Right lobe of liver (tissue), 6 donors: ENCODE measurements around the gene AKR1D1. TPM values are rescaled to one million over a fixed set of nuclear protein-coding genes. Genes with fewer than 3 reads are reported as not detected.
"Not testable (repeated sequence)": the region's sequence is repeated elsewhere in the genome, so short reads cannot be mapped to it uniquely, and the experiment has no call there.

Experiments
- ATAC-seq, 4 donors: fragments of 200-7000 bp; cut with Tn5 transposase; one replicate each; pipeline ENCODE4 v1.9.1; 2020; ENCODE audit warnings: mild to moderate bottlenecking in 4 of 4, moderate library complexity in 4 of 4
- DNase-seq, 3 donors: peaks; one replicate each; pipeline ENCODE4 v3.0.0-alpha.2; 2020
- H3K27ac ChIP-seq, 3 donors: fragments of 200-600 bp; one replicate each; pipeline ENCODE4 v1.8.0; 2022
- H3K27me3 ChIP-seq, 2 donors: fragments of 200-600 bp; one replicate each; pipeline ENCODE4 v1.8.0; 2022
- H3K36me3 ChIP-seq, 4 donors: fragments of 200-600 bp; sonication (generic) in 1 of 4; one replicate each; pipeline versions ENCODE4 v1.5.1 to v1.8.0; 2017 to 2022; ENCODE audit warnings: control low read depth in 1 of 4
- H3K4me1 ChIP-seq, 4 donors: fragments of 200-600 bp; sonication (generic) in 1 of 4; one replicate each; pipeline versions ENCODE4 v1.5.1 to v1.8.0; 2017 to 2022; ENCODE audit warnings: control low read depth in 1 of 4
- H3K4me3 ChIP-seq, 3 donors: fragments of 200-600 bp; one replicate each; pipeline ENCODE4 v1.8.0; 2022
- H3K9me3 ChIP-seq, 4 donors: fragments of 200-600 bp; sonication (generic) in 1 of 4; one replicate each; pipeline versions ENCODE4 v1.5.1 to v1.8.0; 2017 to 2022; ENCODE audit warnings: control low read depth in 1 of 4
- POLR2A ChIP-seq: fragments of 450-650 bp; IDR thresholded peaks from one replicate; pipeline ENCODE4 v1.6.1; 2017; ENCODE audit warnings: antibody characterized with exemption, mild to moderate bottlenecking
- WGBS: methylation state at CpG from one replicate; pipeline ENCODE4 v1.1.6; 2018; ENCODE audit warnings: low coverage, low lambda C conversion rate; ENCODE audit not compliant: insufficient coverage; ENCODE audit errors: missing lambda C conversion rate; 5-methylcytosine and 5-hydroxymethylcytosine counted together
- intact Hi-C, 2 donors: fragments of 100-400 bp; cut with DNase I; formaldehyde crosslinking; loops; one replicate each; pipeline versions ENCODE4 v1.11.2 to v1.14.1; 2022
- total RNA-seq, 6 experiments: library from RNA; depleted of rRNA in 2 of 6; stranded (reverse); fragments of >200 nt in 2 of 6; fragmentation: NEBNext Ultra II Directional in 3 of 6; extraction: Animal tissue kit (Norgen Biotek cat#: 25700) in 3 of 6; gene quantifications; one replicate each; pipeline versions ENCODE4 v1.1.0 to v1.2.4, GENCODE V29; 2016 to 2023
- TF ChIP-seq, protein P1 (sequence below), 4 donors: fragments of 200-600 bp in 3 of 4; fragments of 450-650 bp in 1 of 4; IDR thresholded peaks; one replicate each; pipeline versions ENCODE4 v1.5.1 to v1.8.0; 2016 to 2022; ENCODE audit warnings: antibody characterized with exemption in 4 of 4, mild to moderate bottlenecking in 2 of 4
- donor health status: DM: no; HTN: yes; CAD: no.
- donor health status: DM: no; HTN: no; CAD: no.
- donor health status: DM: no; HTN: no; CAD: no.
- donor health status: DM: no; HTN: yes; CAD: no.
- donor health status: DM: no; HTN: yes; CAD: no.

Gene AKR1D1
- total RNA-seq, 6 experiments from 2014 or later = 43.8 to 332 (median 93.6) TPM

GRCh38 chr7:138044897-138045296 lies 31.4 kb upstream of the AKR1D1 start:
- no peak overlapping the region for H3K27ac ChIP-seq
- DNase-seq (no peak), ATAC-seq (no peak)
- intact Hi-C loops = no loop called here
- H3K4me1 ChIP-seq = peaks cover 0 to 16% (median 5%) of the 10 kb centered on the region in 4 donors
- 92% methylated on average over 2 of the region's 2 CpGs for WGBS
- H3K27me3 ChIP-seq = no peaks in the 10 kb centered on the region
- H3K9me3 ChIP-seq = no peaks in the 10 kb centered on the region
- no peak overlapping the region for H3K4me3 ChIP-seq
- H3K36me3 ChIP-seq = no peaks in the 10 kb centered on the region
- TF ChIP-seq, protein P1, sequence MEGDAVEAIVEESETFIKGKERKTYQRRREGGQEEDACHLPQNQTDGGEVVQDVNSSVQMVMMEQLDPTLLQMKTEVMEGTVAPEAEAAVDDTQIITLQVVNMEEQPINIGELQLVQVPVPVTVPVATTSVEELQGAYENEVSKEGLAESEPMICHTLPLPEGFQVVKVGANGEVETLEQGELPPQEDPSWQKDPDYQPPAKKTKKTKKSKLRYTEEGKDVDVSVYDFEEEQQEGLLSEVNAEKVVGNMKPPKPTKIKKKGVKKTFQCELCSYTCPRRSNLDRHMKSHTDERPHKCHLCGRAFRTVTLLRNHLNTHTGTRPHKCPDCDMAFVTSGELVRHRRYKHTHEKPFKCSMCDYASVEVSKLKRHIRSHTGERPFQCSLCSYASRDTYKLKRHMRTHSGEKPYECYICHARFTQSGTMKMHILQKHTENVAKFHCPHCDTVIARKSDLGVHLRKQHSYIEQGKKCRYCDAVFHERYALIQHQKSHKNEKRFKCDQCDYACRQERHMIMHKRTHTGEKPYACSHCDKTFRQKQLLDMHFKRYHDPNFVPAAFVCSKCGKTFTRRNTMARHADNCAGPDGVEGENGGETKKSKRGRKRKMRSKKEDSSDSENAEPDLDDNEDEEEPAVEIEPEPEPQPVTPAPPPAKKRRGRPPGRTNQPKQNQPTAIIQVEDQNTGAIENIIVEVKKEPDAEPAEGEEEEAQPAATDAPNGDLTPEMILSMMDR (IDR thresholded peaks at IDR 0.05) = no peak
- TF ChIP-seq POLR2A = no peak

- ATAC-seq (peak; percentile 25 to 44 (median 38)), DNase-seq (no peak)
- no peaks in the 10 kb centered on the region for H3K36me3 ChIP-seq
- no peaks in the 10 kb centered on the region for H3K27me3 ChIP-seq
- peaks cover 0 to 20% (median 5%) of the 10 kb centered on the region in 4 donors for H3K4me1 ChIP-seq
- no peak overlapping the region for H3K4me3 ChIP-seq
- H3K9me3 ChIP-seq = no peaks in the 10 kb centered on the region
- intact Hi-C loops = no loop called here
- peak overlapping the region in 2 of 3 donors; percentile 56 to 57 for H3K27ac ChIP-seq
- TF ChIP-seq, protein P1 (IDR thresholded peaks at IDR 0.05) = no peak
- TF ChIP-seq POLR2A = no peak
- WGBS = 12% methylated on average over 3 of the region's 3 CpGs
Observed at GRCh38 chr7:138047907-138048306, 28.4 kb upstream of the AKR1D1 start.

- Histone ChIP-seq H3K4me1 (peaks cover 0 to 20% (median 5%) of the 10 kb centered on the region in 4 donors), H3K36me3 (no peaks in the 10 kb centered on the region), H3K4me3 (no peak overlapping the region), H3K27ac (peak overlapping the region in 2 of 3 donors; percentile 56 to 71), H3K27me3 (no peaks in the 10 kb centered on the region), H3K9me3 (no peaks in the 10 kb centered on the region)
- DNase-seq (peak in 1 of 3 donors; percentile 74), ATAC-seq (peak; percentile 89 to 93 (median 92))
- WGBS = 21% methylated on average over 1 of the region's 1 CpG
- intact Hi-C loops = no loop called here
- TF ChIP-seq, protein P1 (IDR thresholded peaks at IDR 0.05) = no peak
- no peak for TF ChIP-seq POLR2A
Observed at GRCh38 chr7:138049505-138050116, 26.6 kb upstream of the AKR1D1 start.

DNA sequence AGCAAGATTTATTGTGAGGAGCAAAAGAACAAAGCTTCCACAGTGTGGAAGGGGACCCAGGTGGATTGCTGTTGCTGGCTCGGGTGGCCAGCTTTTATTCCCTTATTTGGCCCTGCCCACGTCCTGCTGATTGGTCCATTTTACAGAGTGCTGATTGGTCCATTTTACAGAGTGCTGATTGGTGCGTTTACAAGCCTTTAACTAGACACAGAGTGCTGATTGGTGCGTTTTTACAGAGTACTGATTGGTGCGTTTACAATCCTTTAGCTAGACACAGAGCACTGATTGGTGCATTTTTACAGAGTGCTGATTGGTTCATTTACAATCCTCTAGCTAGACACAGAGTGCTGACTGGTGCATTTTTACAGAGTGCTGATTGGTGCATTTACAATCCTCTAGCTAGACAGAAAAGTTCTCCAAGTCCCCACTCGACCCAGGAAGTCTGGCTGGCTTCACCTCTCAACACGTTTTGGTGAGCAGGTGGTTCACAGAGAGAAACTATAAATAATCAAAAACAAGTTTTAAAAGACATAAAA lies 24.5 kb upstream of the AKR1D1 start:
- intact Hi-C loops, H3K4me3 ChIP-seq, H3K27me3 ChIP-seq, H3K9me3 ChIP-seq, H3K36me3 ChIP-seq, DNase-seq, H3K27ac ChIP-seq, ATAC-seq: not testable (repeated sequence)
- WGBS = 98% methylated on average over 6 of the region's 7 CpGs
- peaks cover 0 to 20% (median 5%) of the 10 kb centered on the region in 4 donors for H3K4me1 ChIP-seq

GRCh38 chr7:138052696-138053095 lies 23.6 kb upstream of the AKR1D1 start:
- H3K4me3 ChIP-seq = no peak overlapping the region
- DNase-seq (no peak), ATAC-seq (no peak)
- H3K36me3 ChIP-seq = no peaks in the 10 kb centered on the region
- intact Hi-C loops = no loop called here
- H3K4me1 ChIP-seq = peaks cover 0 to 20% (median 5%) of the 10 kb centered on the region in 4 donors
- TF ChIP-seq POLR2A = no peak
- TF ChIP-seq, protein P1 (IDR thresholded peaks at IDR 0.05) = no peak
- H3K9me3 ChIP-seq = no peaks in the 10 kb centered on the region
- no peaks in the 10 kb centered on the region for H3K27me3 ChIP-seq
- WGBS = 96% methylated on average over 3 of the region's 3 CpGs
- H3K27ac ChIP-seq = no peak overlapping the region

- WGBS = 90% methylated on average over 2 of the region's 4 CpGs
- ATAC-seq, H3K9me3 ChIP-seq, intact Hi-C loops, H3K27ac ChIP-seq, DNase-seq, H3K4me1 ChIP-seq, H3K4me3 ChIP-seq, H3K27me3 ChIP-seq, H3K36me3 ChIP-seq: not testable (repeated sequence)
Observed at GRCh38 chr7:138055698-138056097, 20.6 kb upstream of the AKR1D1 start.
